DND-41 (cell line): ENCODE measurements around the gene MTCP1.

Experiments used
- ATAC-seq: fragments of 200-7000 bp; cut with Tn5 transposase; 3 replicates; pipeline ENCODE4 v1.9.1; 2021; ENCODE audit warnings: low read depth; ENCODE audit not compliant: insufficient read depth
- DNase-seq: peaks from one replicate; pipeline ENCODE4 v3.0.0-alpha.2; 2020
- H2AFZ ChIP-seq: 2 replicates; pipeline ENCODE4 v1.6.0; 2012; ENCODE audit warnings: low read depth, low read length
- H3K27ac ChIP-seq: 2 replicates; pipeline ENCODE4 v1.5.1; 2012; ENCODE audit warnings: low read length, inconsistent platforms
- H3K27me3 ChIP-seq: fragments of 200-600 bp; sonication (generic); 2 replicates; pipeline ENCODE4 v1.6.0; 2012; ENCODE audit warnings: low read length, mild to moderate bottlenecking, inconsistent platforms; ENCODE audit not compliant: insufficient read depth, poor library complexity
- H3K36me3 ChIP-seq: 2 replicates; pipeline ENCODE4 v1.5.1; 2012; ENCODE audit warnings: low read length, inconsistent platforms; ENCODE audit not compliant: insufficient read depth
- H3K4me1 ChIP-seq: 2 replicates; pipeline ENCODE4 v1.5.1; 2012; ENCODE audit warnings: mild to moderate bottlenecking, low read length; ENCODE audit not compliant: insufficient read depth
- H3K4me2 ChIP-seq: 2 replicates; pipeline ENCODE4 v1.6.0; 2012; ENCODE audit warnings: mild to moderate bottlenecking, moderate library complexity, low read length, inconsistent platforms; ENCODE audit not compliant: insufficient read depth
- H3K4me3 ChIP-seq, 2 experiments: fragments of 200-600 bp in 1 of 2; shearing (Covaris generic) in 1 of 2; 2 replicates each; pipeline ENCODE4 v1.5.1; 2012 to 2016; ENCODE audit warnings: inconsistent platforms in 2 of 2, low read length in 2 of 2, mild to moderate bottlenecking in 2 of 2, low read depth in 1 of 2, moderate library complexity in 1 of 2
- H3K79me2 ChIP-seq: 2 replicates; pipeline ENCODE4 v1.6.0; 2012; ENCODE audit warnings: low read length, inconsistent platforms; ENCODE audit not compliant: insufficient read depth
- H3K9ac ChIP-seq: 2 replicates; pipeline ENCODE4 v1.6.0; 2012; ENCODE audit warnings: low read depth, mild to moderate bottlenecking, inconsistent platforms, low read length, moderate library complexity
- H3K9me3 ChIP-seq: 2 replicates; pipeline ENCODE4 v1.5.1; 2012; ENCODE audit warnings: low read length, moderate library complexity, mild to moderate bottlenecking, inconsistent platforms; ENCODE audit not compliant: insufficient read depth, severe bottlenecking
- H4K20me1 ChIP-seq: 2 replicates; pipeline ENCODE4 v1.6.0; 2012; ENCODE audit warnings: low read length; ENCODE audit not compliant: insufficient read depth
- CTCF ChIP-seq: IDR thresholded peaks from 2 replicates; pipeline ENCODE4 v1.5.1; 2012; ENCODE audit warnings: borderline replicate concordance, low read length, moderate library complexity, mild to moderate bottlenecking; ENCODE audit not compliant: poor library complexity, severe bottlenecking; ENCODE audit errors: extremely low read depth
- EZH2 ChIP-seq: IDR thresholded peaks from 3 replicates; pipeline ENCODE4 v1.6.1; 2012; ENCODE audit warnings: borderline replicate concordance, low read depth, mild to moderate bottlenecking, moderate library complexity, low read length, inconsistent platforms; ENCODE audit not compliant: severe bottlenecking

Gene MTCP1

GRCh38 chrX:155022585-155022984 is 48.4 kb downstream of the MTCP1 start, which contains the start of gene F8:
TSS of gene F8 (minus strand) at chrX:155022723. CDS start at chrX:155022552, 171 bp downstream.
- H2AFZ ChIP-seq: no peak within 1 kb of the TSS
- DNase-seq: no peak
- no peak within 1 kb of the TSS for H3K4me2 ChIP-seq

GRCh38 chrX:155020591-155020990 is 50.3 kb downstream of the MTCP1 start:
- no peaks in the 10 kb centered on the region for H3K27me3 ChIP-seq
- no peak overlapping the region for H3K9ac ChIP-seq
- H3K27ac ChIP-seq: no peak overlapping the region
- no peak for TF ChIP-seq CTCF
- no peak for TF ChIP-seq EZH2
- no peaks in the 10 kb centered on the region for H4K20me1 ChIP-seq
- H2AFZ ChIP-seq: no peak overlapping the region
- H3K9me3 ChIP-seq: no peaks in the 10 kb centered on the region
- H3K36me3 ChIP-seq: no peaks in the 10 kb centered on the region
- no peaks in the 10 kb centered on the region for H3K4me1 ChIP-seq
- no peak for ATAC-seq
- no peak overlapping the region for H3K4me2 ChIP-seq
- no peak for DNase-seq
- no peak overlapping the region for H3K4me3 ChIP-seq
- H3K79me2 ChIP-seq: no peaks in the 10 kb centered on the region

More at GRCh38 chrX:155022585-155022984, 48.4 kb downstream of the MTCP1 start, which contains the start of gene F8:
- Histone ChIP-seq H3K9me3 (no peaks in the 10 kb centered on the region), H3K4me3 (no peak within 1 kb of the TSS), H3K27me3 (no peaks in the 10 kb centered on the region), H3K36me3 (no peaks in the 10 kb centered on the region; the same call in 1 of the 2 replicates), H3K79me2 (peaks cover 6% of the 10 kb centered on the region), H3K9ac (no peak within 1 kb of the TSS), H3K4me1 (peaks cover 6% of the 10 kb centered on the region; the same call in 1 of the 2 replicates), H4K20me1 (no peaks in the 10 kb centered on the region), H3K27ac (no peak within 1 kb of the TSS)
- no peak for ATAC-seq
- TF ChIP-seq EZH2: no peak
- no peak for TF ChIP-seq CTCF
